ENCODE data around the gene CALB2. TPM values are rescaled to one million over a fixed set of nuclear protein-coding genes. Genes with fewer than 3 reads are reported as not detected.

The CALB2 gene
- total RNA-seq, 1 donor from 2014 or later = 1.6 TPM

Other genes with a start within 250 kb of the CALB2 start
- 19.5 TPM for gene HYDIN, start 128.0 kb upstream of the CALB2 start, total RNA-seq
- gene CMTR2, start 69.3 kb upstream of the CALB2 start, total RNA-seq = 23.4 TPM
- gene TLE7, start 83.3 kb downstream of the CALB2 start, total RNA-seq = not detected
- 9.5 TPM for gene ZNF23, start 103.5 kb downstream of the CALB2 start, total RNA-seq
- gene ZNF19, start 130.6 kb downstream of the CALB2 start, total RNA-seq = 18.3 TPM
- gene CHST4, start 167.7 kb downstream of the CALB2 start, total RNA-seq = 0.27 TPM
- not detected for gene TAT, start 218.4 kb downstream of the CALB2 start, total RNA-seq

Data from lower lobe of right lung (tissue), 1 donor.